ENCODE results near the gene TMPRSS7.
A peak's percentile ranks its signal among the peaks of the same experiment; 100 is the strongest.

TMPRSS7 gene

DNA sequence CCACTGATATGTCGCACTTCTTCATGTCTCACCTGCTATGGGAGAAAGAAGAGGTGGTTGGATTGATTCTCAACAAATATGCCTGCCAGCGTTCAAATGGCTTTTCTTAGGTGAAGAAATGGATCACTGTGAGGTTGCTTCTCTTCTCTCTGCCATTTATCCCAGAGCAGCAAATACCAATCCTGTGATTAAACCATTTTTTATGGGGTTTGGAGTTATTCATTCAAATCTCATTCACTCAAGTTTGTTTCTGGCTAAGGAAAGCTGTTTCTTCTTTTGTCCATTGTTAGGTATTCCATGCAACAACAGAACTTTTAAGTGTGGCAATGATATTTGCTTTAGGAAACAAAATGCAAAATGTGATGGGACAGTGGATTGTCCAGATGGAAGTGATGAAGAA lies 39.5 kb downstream of the TMPRSS7 start:
- no peak overlapping the region for H3K4me3 ChIP-seq (ENCODE audit: low read length)
- no peak for TF ChIP-seq ZNF274 (IDR thresholded peaks at IDR 0.05; ENCODE audit: low read depth, low read length)

DNA sequence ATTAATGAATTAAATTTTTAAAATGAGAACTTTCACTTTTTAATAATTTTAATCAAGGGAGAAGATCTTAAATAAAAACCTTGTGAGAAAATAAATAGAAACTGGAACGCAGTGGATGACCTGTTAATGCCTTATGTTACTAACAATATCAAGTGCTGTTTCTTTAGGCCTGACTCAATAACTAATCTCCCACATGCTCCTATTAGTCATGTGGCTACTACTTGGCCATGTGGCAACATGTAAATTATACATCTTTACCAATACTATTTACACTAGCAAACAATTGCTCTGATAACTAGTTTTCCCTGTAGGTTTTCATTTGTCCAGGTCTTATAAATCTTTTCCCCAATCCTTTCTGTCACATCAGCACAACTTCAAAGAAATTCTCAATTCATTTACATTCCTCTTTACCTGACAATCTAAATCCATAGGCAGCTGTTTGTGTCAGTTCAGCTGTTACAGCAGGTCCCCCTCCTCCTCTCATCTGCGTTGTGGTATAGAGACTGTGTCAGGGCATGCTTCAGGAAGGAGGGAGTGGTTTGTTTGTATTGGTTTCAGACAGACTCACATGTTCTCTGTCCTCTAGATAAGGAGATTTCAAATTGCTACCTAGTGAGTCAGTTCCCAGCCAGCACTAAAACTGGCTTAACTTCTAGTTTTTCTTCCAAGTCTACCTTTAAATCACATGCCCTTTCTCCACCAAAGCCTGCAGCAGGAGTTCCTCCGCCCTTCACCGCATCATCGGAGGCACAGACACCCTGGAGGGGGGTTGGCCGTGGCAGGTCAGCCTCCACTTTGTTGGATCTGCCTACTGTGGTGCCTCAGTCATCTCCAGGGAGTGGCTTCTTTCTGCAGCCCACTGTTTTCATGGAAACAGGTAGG lies 40.3 kb downstream of the TMPRSS7 start:
- TF ChIP-seq ZNF274 (IDR thresholded peaks at IDR 0.05; ENCODE audit: low read depth, low read length) = no peak
- no peak overlapping the region for H3K4me3 ChIP-seq (ENCODE audit: low read length)

DNA sequence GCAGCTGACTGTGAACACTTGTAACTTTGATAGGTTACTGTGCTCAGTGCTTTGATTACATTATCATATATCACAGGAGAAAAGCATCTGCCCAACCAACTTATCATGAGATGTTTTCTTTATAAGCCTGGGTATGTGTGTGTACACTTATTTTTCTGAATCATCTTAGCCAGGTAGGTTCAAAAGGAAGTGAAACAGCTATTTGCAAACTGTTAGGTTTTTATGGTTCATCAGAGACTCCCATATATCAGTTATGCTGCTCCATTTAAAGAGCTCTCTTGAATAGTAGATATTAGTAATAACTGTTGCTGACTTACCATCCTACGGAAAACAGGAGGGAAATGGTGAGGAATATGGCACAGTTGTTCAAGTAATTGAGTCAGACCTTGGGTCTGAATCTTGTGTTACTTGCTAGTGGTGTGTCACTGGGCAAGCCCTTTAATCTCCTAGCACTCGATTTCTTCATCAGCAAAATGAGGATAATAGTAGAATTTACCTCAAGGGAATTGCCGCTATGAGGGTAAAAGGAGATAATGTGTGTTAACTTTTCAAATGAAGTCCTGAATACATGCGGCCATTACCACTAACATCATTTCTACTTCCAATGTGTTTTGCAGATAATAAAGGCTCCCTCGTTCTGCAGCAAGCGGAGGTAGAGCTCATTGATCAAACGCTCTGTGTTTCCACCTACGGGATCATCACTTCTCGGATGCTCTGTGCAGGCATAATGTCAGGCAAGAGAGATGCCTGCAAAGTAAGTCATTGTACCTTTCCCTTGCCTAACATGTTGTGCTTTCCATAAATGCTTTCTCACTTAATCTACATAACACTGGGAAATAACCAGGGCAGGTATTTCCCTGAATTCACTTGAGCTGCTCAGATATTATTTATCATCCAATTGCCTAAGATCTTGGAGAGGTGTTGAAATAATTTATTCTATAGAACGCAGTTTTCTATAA lies 43.9 kb downstream of the TMPRSS7 start:
- no peak for TF ChIP-seq ZNF274 (IDR thresholded peaks at IDR 0.05; ENCODE audit: low read depth, low read length)
- H3K4me3 ChIP-seq (ENCODE audit: low read length) = no peak overlapping the region

DNA sequence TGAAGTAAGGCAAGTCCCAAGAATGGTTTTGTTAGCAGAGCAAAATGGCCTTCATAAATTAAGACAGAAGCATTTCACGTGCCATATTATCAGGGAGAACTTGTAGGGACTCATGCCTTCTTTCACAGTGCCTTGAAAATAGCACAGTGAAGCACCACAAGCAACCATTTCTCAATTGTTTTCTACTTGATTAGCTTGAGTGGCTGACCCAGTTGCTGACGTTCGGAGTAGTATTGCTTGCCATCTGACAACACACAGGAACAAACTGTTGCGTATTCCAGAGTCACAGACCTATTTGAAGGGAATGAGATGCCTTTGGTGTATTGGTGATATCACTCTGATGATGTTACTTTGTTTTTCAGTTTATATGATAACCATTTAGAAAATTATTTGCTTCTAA lies 48.7 kb downstream of the TMPRSS7 start:
- no peak for TF ChIP-seq ZNF274 (IDR thresholded peaks at IDR 0.05; ENCODE audit: low read depth, low read length)
- H3K4me3 ChIP-seq (ENCODE audit: low read length) = no peak overlapping the region

DNA sequence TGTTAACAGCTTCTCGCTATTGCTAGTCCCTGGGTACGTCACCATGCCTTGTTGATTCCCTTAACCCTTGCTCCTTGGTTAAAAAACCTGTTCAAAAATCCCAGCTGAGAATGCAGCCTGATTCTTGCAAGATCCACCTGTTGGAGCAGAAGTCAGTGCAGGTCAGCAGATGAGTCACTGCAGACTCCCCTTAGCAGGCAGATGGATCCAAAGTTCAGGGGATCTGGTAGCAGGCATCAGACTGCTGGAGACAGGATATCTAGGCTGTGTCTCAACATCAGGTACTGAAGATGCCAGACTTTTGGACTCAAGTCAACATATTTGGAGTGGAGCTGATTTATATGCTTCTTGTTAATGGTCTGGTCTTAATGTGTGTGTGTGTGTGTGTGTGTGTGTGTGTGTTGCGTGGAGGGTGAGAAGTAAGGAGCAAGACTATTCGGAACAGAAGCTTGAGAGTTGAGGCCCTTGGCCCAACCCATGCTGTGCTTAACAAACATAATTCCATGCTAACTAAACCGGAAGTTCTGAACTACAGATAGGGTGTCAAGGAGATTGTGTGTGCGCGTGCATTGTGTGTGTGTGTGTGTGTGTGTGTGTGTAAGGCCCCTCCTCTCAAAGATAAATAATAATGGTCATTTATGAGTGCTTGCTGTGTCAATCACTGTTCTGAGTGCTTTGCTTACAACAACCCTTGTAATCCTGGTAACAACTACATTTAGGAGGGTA lies 50.6 kb downstream of the TMPRSS7 start:
- no peak for TF ChIP-seq ZNF274 (IDR thresholded peaks at IDR 0.05; ENCODE audit: low read depth, low read length)
- H3K4me3 ChIP-seq (ENCODE audit: low read length) = no peak overlapping the region

DNA sequence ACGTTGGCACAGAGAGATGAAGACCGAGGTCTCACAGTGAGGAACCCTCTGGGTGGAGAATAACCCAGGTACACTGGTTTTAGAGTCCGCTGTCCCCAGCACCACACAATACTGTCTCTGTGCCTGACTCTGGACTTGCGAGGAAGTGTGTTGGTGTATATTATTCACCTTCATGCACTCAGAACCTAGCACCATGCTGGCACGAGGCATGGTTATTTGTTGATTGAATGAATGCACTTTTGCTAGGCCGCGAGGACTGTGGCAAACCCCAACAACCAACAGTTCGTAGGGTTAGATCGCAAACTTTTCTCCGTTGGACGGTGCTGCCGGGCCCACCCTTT lies 51.2 kb downstream of the TMPRSS7 start:
- peak overlapping the region; percentile 54; the same call in 1 of the 2 replicates for H3K4me3 ChIP-seq (ENCODE audit: low read length)
- TF ChIP-seq ZNF274 (IDR thresholded peaks at IDR 0.05; ENCODE audit: low read depth, low read length) = no peak

DNA sequence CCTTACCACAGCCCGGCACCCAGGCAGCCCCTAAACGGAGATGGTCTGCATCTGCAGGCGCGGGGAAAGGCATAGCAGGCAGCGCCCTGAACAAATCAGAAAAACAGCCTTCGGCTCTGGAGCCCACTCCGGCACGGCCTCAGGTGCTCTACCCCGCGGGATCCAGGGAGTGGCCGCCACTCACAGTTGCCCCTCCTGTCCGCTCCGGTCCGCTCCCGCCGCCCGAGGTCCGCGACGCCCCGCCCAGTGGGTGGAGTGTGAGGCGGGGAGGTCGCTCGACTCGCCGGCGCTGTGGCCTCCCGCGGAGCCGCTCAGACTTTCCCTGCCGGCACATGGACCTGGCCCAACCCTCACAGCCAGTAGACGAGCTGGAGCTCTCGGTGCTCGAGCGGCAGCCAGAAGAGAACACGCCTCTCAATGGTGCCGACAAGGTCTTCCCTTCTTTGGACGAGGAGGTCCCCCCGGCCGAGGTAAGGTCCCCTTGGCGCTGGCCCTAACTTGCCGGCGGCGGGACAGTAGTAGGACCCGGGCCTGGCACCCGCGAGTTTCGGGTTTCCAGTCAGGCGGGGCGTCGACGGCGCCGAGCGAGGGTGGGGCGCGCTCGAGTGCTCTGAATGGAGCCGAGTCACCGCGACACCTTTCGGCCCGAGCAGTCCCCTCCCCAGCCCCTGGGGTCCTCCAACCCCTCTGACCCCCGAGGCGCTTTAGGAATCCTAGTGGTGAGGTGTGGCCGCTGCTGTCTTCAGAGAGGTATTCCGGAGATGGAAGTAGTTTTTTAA lies 51.7 kb downstream of the TMPRSS7 start, which contains the start of gene C3orf52:
TSS of gene C3orf52 (plus strand) at position 314 of the 779 bp plus-strand sequence. CDS start at position 333, 19 bp downstream.
- peak within 1 kb of the TSS; percentile 54; the same call in 1 of the 2 replicates for H3K4me3 ChIP-seq (ENCODE audit: low read length)
- TF ChIP-seq ZNF274 (IDR thresholded peaks at IDR 0.05; ENCODE audit: low read depth, low read length) = no peak

DNA sequence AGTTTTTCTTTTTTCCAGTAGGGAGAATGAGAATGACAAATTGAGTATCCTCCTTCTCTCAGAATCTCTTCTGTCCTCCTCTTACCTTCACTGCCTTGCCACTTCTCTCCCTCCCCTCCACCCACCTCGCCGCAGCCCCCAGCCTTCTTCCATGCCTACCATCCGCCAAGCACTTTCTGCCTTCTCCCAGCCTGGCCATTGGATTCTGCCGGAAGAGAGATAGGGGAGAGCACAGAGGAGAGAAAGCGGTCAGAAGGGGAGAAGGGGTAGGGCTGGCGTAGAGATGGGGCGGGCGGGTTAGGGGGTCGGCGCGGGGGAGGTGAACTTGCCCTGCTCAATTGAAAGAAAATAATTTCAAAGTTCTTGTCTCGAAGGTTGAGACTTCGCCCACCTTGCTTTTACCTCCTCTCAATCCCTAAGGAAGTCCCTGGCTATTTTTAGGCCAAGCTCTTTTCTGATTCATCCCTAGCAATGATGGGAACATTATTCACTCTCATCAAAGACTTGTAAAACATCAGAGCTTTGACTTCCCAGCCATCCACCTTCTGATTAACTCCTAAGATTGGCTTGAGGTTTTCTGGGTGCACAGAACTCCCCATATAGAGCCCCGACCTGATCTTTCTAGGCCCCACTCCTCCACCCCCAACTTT lies 52.5 kb downstream of the TMPRSS7 start:
- no peak for TF ChIP-seq ZNF274 (IDR thresholded peaks at IDR 0.05; ENCODE audit: low read depth, low read length)
- H3K4me3 ChIP-seq (ENCODE audit: low read length) = peak overlapping the region; percentile 54; the same call in 1 of the 2 replicates

DNA sequence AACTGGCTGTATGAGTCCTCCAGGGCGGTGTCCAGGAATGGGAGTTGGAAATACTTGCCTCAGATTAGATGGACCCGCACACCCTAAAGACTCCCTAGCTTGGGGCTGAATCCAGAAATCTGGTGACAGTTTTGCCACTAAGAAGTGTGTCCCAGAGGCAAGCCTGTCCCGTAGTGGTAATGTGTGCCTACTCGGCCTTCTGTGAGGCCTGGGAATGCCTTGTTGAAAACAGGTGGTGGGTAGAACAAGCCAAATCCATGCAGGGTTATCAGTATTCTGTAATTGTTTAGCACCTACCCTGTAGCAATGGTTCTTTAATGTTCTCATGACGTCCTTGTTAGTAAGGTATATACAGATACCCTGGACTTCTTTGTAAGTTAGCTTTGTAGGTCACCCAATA lies 53.2 kb downstream of the TMPRSS7 start:
- no peak overlapping the region for H3K4me3 ChIP-seq (ENCODE audit: low read length)
- TF ChIP-seq ZNF274 (IDR thresholded peaks at IDR 0.05; ENCODE audit: low read depth, low read length) = no peak

DNA sequence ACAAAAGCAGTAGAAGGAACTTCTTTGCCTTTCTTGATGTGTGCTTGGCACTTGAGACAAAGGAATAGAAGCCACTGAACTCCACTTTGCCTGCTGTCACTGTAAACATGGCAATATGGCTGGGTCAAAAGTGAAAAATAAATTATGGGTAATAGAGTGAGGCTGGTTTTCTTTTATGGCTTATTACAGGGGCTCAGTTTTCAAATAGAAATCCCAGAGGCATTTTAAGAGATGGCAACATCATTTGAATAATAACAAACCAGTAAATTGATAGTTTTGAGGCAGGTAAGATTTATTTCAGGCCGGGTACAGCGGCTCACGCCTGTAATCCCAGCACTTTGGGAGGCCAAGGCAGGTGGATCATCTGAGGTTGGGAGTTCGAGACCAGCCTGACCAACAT lies 54.4 kb downstream of the TMPRSS7 start:
- no peak overlapping the region for H3K4me3 ChIP-seq (ENCODE audit: low read length)
- TF ChIP-seq ZNF274 (IDR thresholded peaks at IDR 0.05; ENCODE audit: low read depth, low read length) = no peak

DNA sequence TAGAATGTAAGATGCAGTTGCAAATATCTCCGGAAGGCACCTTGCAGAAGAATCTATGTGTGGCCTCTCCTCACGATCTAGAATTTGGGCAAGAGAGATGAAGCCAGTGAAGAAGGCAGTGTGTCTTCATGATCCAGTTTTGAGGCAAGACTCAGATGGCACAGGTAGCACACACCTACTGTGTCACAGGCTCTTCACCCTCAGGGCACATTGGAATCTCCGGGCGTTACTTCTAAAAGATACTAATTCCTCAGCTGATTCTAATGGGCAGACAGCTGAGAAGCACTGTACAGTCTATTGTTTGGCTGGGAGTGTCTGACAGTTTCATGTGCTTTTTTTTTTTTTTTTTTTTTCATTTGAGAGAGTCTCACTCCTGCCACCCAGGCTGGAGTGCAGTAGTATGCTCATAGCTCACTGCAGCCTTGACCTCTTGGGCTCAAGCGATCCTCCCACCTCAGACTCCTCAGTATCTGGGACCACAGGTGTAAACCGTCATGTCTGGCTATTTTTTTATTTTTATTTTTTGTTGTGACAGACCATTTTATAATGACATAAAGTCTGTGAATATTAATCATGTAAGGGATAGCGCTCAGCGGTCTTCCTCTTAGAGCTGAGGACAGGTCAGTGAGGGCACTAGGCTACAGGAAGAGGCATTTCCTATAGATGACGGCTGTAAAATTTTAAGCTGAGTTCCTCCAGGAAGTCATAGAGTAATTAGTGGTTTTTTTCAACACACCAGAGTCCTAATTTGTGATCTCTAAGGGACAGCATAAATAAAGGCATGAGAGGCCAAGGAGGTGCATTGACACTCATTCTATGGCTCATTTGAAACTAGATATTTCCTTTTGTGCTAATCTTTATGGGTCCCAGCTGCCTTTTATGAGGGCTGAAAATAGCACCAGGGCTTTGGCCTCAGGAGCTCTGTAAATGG lies 55.7 kb downstream of the TMPRSS7 start:
- TF ChIP-seq ZNF274 (IDR thresholded peaks at IDR 0.05; ENCODE audit: low read depth, low read length) = no peak
- H3K4me3 ChIP-seq (ENCODE audit: low read length) = peak overlapping the region; percentile 14; the same call in 1 of the 2 replicates
